Measurements from ENCODE around the gene NEGR1.

DNA sequence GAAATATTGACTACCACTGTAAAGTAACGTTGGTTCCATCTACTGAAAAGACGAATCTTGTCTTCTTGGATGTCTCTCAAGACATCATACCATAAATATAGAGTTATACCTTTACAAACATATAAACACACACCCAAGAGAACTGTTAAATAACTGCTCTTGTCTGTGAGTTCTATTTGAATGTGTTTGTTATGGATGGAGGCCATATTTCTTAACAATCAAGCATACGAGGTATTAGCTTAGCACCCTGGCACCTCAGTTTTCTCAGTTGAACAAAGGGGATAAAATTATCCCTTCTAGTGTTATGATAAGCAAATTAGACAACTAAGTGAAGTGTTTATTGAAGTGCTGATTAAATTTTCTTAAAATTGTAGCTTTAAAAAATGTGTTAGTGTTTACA lies 864.9 kb downstream of the NEGR1 start:
- TF ChIP-seq, protein P1, sequence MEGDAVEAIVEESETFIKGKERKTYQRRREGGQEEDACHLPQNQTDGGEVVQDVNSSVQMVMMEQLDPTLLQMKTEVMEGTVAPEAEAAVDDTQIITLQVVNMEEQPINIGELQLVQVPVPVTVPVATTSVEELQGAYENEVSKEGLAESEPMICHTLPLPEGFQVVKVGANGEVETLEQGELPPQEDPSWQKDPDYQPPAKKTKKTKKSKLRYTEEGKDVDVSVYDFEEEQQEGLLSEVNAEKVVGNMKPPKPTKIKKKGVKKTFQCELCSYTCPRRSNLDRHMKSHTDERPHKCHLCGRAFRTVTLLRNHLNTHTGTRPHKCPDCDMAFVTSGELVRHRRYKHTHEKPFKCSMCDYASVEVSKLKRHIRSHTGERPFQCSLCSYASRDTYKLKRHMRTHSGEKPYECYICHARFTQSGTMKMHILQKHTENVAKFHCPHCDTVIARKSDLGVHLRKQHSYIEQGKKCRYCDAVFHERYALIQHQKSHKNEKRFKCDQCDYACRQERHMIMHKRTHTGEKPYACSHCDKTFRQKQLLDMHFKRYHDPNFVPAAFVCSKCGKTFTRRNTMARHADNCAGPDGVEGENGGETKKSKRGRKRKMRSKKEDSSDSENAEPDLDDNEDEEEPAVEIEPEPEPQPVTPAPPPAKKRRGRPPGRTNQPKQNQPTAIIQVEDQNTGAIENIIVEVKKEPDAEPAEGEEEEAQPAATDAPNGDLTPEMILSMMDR (IDR thresholded peaks at IDR 0.05) = no peak
- TF ChIP-seq POLR2A (IDR thresholded peaks at IDR 0.05) = no peak

Measured in heart left ventricle (tissue), 13 donors.